HG03280 (cell line): ENCODE measurements around the gene LTB4R2.
A peak's percentile ranks its signal among the peaks of the same experiment; 100 is the strongest.

Source experiments
- ATAC-seq: cut with Tn5 transposase; IDR thresholded peaks from one replicate; pipeline ENCODE4 v1.9.1; 2021; ENCODE audit warnings: mild to moderate bottlenecking, moderate library complexity; ENCODE audit not compliant: unreplicated experiment

The LTB4R2 gene

DNA sequence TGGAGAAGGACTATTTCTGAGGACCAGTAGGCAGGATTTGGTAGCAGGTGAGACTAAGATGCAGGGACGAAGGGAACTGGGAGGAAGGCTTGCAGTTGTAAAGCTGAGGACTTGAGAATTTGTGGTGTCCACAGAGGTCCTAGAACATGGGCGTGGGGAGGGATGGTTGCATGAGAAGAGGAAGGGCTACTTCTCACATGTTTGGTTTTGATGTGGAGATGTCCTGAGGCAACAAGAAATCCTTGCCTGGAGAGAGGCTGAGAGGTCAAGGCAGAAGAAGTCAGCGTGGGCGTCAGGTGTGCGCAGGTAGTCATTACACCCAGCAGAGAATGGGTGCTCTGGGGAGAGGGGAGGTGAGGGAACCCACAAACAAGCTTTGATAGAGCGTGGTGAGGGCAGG, 32.9 kb upstream of the LTB4R2 start:
- no peak for ATAC-seq

DNA sequence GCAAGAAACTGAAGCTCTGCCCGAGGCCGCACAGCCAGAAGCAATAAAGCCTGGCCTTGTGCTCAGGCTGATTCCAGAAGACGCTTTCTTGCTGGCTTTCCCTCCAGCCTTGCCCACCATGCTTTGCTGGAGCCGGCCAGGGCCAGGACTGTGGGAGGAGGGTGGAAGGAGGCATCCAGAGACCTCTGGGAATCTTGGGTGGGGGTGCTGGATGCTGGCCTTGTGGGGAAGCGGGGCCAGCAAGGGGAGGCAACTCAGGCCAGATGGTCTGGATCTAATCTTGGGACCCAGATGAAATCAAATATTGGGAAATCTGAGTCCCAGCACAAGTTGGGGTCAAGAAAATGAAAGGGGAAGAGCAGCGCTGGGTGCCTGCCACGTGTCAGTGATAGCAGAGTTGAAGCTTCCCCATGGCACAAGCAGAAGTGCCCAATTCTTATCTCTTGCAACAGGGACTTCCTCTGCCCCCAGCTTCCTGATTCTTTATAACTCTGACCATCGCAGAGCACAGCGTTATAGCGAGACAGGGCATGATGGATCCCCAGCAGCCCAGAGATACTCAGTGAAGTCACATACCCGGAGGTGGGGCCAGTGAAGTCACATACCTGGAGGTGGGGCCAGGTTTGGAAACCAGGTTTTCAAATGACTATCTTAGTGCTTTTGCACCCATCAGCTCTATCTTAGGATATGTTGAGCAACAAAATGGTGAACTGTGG, 32.2 kb upstream of the LTB4R2 start:
- ATAC-seq = no peak

DNA sequence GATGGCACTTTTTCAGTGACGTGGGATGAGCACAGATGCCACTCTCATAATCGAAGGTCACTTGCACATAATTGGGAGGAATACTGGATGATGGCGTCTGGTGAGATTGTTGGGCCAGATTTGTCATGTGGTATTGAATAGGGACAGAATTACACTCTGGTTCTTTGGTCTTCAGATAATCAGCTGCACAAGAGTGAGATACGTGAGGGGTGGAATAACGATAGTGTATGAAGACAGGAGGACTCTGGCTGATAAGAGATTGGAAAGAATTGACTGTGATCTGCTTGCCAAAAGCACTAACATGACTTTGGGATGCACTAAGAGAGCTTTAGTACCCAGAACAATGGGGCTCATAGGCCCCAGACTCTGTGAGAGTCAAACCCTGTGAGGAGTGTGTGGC, 31.5 kb upstream of the LTB4R2 start:
- no peak for ATAC-seq

DNA sequence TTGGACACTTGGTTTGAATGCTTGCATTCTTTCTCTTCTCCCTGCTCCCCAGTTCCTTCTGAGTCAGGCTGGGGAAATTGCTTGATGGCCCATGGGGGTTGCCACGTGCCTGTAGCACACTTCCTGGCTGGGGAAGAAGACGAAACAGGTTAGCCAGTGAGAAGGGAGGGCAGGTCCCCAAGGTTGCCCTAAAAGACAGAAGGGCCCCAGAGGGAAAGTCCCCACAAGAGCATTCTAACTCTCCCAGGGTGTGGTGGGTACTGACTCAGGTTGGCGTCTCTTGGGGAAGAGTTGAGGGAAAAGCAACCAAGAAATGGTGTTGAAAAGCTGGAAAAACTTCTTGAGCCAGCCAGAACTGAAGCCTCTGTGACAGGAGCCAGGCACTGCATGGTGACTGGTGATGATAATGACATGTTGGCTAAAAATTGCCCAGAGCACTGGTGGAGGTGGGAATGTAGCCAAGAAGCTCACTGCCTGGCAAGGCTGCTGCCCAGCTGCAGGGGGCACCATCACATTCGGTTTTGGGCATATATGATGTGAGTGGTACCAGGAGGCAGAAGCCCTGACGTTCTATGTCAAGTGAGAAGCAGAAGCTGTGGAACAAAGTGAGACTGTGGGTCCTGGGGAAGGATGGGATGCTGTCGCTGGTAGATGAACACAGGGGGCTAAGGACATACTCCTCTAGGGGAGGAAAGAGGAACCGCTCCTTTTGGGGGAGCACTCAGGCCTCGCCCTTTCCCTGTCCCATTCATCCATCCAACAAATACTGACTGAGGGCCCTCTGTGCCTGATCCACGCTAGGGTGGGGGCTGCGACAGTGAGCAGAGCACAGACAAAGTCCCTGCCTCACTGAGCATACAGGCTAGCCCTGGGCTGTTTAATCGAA, 30.4 kb upstream of the LTB4R2 start:
- no peak for ATAC-seq

DNA sequence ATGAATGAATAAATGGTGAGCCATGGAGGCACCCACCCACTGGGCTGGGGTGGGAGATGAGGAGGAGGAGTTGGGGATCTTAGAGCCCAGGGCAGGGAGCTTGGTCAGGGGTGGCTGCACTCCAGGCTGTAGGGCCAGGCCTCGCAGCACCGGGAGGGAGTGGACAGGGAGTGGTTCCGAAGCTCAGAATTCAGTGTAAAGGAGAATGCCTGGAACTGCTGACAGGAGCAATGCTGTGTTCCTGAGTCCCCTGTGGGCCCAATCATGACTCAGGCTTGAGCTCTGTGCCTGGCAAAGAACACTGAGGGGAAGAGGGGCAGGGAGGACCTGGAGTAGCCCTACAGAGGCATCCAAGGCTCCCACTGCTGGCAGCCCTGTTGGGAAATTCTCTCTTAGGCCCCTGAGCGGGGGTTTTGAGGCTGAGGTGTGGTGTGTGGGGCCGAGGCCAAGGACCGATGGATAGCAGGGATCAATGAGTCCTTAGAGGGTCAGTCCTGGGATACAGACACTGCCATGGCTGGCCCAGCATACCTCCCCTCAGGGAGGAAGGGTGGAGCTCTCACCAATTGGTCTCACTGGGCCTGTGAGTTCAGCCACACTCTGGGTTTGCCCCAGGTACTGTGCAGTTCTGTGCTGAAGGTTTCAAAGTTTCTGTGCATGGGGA, 29.0 kb upstream of the LTB4R2 start:
- no peak for ATAC-seq

DNA sequence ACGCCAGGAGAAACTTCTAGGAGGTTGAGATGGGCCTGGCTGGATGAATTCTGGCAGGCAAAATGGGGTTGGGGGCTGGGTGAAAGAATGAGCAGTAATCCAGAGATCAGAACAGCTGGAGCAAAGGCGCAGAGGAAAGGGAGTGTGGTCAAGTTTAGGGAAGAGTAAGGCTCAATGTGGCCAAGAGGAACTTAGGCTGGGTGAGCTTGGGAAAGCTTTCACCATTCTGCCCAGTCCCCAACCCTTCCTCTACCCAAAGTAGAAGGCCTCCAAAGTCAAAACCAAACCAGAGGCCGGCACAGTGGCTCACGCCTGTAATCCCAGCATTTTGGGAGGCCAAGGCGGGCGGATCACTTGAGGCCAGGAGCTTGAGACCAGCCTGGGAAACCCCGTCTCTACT, 28.3 kb upstream of the LTB4R2 start:
- ATAC-seq = no peak

DNA sequence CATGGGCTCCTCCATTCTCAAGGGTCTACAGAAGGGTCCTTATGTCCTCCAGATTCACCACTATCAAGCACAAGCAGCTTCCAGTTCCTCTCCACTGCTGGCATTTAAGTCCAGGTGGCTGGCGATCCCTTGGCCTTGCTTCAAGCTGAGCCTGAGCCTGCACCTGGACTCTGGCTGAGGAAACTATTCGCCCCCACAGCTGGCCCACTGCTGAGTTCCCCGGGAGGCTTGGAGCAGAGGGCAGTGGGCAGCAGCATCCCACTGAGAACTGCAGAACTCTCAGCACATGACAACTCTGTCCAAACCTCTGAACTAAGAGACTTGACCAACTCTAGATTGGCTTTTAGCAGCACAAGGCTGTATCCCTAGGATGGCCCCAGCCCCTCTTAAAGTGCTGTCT, 27.2 kb upstream of the LTB4R2 start:
- no peak for ATAC-seq

DNA sequence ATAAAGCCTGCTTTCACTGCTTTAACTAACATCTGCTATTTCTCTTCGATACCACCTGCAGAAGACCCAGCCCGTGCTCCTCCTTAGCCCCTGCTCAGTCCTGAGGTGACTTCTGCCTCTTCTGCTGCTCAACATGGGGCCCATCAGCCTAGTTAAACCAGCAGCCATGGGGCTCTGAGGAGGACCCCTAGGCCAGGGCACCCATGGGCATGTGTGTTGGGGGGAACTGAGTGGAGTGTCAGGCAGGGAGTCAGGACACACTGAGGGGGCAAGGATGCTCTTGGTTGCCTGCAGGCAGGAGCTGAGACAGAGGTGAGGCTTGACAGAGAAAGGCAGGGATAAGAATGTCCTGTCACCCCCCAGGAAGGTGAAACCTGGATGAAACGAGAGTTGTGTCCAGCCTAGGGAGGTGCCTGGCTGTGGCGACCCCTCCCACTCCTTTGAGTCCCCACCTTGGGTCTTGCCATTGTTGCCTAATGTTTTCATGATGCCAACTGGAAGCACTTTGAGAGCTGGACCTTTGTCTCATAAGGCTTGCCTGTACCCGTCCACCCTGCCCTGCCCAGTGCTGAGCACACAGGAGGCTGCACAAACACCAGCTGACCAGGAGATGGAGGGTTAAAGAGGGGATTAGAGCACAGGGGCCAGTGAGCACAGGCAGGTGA, 26.0 kb upstream of the LTB4R2 start:
- ATAC-seq = no peak

DNA sequence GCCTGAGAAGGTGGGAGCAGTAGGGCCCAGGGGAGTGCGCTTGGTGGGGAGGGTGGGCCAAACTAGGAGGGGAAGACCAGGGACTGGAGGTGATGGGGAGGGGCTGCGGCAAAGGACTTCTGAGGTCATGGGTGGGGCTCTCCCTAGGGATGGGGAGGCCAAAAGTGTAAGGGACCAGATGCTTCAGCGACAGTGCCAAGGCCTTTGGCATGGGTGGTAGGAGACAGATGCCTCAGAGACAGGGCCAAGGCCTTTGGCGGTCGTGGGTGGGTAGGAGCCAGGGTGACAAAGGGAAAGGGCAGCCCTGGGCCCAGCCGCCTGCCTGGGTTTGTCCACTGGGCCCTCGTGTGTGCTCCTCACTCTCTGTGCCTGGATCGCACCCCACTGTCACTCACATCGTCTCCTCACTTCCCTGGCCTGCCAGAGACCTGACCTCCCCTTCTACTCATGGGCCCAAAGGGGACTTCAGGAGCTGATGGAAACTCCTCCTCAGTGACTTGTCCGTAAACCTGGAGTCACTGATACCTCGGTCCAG, 25.4 kb upstream of the LTB4R2 start:
- ATAC-seq = no peak

DNA sequence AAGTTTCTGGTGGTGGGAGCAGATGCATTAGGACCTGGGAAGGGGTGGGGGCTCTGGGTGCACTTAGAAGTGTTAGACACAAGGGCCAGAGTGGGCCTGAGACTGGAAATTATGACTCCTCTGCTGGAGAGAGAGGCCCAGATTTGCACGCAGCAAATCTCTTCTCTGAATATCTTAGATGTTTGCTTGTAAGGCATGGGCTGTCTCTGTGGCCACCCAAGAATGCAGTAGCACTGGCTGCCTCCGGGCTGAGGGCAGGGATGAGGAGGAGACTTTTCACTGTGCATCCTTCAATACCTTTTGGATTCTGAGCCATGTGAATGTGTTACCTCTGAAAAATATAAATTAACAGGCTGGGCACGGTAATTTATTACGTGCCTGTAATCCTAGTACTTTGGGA, 24.6 kb upstream of the LTB4R2 start:
- no peak for ATAC-seq

DNA sequence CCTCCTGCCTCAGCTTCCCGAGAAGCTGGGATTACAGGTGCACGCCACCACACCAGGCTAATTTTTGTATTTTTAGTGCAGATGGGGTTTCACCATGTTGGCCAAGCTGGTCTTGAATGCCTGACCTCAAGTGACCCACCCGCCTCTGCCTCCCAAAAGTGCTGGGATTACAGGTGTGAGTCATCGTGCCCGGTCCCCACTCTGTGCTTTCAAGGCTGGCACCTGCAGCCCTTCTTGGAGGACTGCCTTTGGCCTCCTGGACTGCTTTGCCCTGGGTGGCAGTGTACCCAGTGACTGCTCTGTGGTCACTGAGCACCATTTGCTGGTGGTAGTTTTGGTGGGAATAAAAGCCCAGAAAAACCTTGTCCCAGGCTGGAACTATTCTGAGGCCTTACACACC, 22.9 kb upstream of the LTB4R2 start:
- ATAC-seq = no peak

DNA sequence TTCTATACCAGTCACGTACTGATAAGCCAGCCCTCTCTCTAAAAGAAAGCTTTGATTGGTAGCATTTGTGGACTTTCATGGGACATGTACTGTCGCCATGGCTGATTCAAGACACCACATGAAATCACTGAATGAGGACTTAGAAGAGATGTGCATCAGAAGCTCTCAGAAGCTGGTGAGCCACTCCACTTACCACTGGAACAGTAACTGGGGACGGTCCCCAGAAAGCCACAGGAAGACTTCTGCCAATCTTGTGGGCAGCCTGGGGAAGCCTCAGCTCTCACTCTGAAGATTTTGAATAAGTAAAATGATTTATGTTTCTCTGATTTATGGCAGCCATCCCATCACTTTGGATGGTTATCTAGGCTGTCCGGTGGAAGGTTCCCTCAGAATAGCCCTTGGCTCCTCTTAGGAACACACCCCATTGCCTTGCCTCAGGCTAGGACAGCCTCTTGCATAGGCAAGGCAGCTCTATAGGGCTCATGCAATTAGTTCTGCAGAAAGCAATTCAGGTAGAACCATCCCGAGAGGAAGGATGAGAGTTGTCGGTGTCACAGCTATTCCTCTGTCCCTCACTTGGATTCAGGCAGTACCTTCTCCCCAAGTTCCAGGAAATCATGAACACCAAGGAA, 20.2 kb upstream of the LTB4R2 start:
- no peak for ATAC-seq

DNA sequence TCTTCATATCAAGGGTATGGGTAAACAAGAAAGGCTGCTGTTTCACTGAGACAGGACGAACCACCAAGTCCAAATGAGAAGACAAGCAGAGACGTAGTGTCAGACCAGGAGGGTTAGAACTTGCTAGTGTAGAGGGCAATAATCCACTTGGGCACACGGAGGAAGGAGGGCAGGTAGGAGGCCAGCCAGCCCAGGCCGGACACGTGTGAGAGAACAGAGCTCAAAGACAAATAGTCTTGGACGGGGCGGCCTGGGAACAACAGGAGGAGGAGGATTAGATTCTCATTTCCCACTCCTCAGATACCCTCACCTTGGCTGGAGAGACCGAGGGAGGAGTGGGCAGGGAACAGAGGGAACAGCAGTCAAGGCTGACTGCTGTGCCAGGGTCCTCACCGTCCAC, 19.2 kb upstream of the LTB4R2 start:
- ATAC-seq = no peak

DNA sequence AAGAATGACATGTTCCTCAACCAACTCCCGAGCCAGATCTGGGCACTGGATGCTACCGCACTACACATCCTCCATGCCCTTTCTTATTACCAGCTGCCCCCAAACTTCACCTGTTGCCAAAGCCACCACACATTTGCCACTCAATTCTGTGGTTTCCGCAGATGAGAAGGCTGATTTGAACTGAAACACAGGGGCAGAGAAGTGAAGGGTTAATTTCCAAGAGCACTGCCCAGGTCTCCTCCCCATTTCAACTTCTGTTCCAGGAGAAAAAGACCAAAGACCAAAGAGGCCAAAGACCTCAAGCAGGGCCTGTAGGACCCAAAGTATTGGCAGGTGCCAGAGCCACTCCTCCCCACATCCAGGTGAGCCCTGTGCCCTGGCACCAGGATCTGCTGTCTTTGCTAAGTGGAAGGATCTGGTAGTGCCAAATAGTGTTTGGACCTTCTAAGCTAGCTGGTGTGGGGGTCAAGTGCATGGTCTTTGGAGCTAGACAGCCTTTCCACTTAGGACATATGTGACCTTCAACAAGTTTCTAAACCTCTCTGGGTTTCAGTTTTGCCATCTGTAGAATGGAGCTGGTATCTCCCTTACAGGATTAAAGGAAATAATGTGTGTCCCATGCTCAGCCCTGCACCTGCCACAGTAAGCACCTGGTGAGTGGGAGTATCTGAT, 18.4 kb upstream of the LTB4R2 start:
- ATAC-seq = no peak

DNA sequence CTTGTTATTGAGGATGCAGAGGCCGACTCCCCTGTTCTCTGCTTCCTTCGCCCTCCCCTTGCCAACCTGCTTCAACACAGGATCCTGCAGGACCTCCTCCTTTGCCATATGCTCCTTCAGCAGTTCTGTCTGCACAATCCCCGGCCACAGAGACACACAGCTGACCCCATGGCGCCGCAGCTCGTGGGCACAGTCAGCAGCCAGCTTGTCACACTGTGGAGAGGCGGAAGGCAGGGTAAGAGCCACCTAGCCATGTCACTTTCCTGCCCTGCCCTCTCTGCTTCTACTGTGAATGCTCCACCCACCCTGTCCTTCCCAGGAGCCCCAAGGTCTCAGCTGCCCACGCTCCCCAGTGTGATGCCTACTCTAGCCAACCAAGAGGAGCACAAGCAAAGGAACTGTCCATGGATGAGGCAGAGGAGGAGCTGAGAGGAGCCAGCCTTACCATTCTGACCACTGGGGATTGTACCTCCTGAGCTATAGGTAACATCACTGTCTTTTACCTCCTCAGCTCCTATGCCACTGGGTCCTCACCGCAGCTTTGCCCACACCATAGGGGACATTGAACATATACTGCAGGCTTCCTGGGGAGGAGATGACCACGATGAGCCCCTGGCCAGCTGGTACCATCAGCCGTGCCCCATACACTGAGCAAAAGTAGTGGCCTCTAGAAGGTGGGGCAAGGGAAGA, 17.7 kb upstream of the LTB4R2 start:
- ATAC-seq = no peak

DNA sequence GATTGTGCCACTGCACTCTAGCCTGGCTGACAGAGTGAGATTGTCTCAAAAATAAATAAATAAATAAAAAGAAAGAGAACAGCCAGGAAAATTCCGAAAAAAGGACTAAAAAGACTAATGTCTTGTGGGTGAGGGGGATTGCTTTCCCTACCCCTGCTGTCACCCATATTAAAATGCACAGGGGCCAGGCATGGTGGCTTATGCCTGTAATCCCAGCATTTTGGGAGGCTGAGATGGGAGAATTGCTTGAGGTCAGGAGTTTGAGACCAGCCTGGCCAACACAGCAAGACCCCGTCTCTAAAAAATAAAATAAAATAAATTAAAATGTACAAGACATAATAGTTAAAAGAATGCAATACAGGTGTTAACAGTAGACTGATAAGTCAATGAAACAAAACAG, 16.4 kb upstream of the LTB4R2 start:
- ATAC-seq = no peak

DNA sequence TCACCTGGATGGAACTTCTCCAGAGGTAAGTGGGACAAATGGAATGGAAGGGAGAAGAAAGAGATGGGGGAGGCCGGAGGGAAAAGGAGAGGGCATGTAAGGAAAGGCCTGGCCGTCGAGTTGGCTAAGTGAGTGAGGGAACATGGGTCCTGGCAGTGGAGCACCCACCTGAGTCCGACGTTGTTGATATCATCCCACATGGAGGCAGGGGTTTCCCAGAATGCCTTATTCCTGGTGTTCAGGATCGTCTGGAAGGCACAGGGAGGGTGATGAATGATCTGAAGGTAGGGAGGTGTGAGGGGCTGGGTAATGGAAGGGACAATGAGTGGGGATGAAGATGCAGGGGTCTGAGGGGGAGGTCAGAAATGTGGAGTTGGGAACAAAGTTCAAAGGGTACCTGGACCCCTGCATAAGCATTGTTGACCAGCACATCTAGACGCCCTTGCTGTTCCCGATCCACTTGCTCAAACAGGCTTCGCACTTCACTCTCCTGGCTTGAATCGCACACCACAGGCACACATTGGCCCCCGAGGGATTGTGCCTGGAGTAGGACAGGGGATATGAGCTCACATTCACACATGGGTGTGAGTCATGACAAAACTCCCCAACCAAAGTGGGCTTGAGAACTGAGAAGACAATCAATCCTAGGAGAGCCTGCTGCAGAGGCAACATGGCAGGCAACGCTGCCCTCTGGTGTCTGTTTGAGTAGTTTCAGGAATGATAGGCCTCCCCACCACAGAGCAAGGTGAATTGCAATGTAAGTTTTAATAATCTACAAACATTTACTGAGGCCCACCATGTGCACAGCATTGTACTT, 13.4 kb upstream of the LTB4R2 start:
- peak; percentile 46 for ATAC-seq

DNA sequence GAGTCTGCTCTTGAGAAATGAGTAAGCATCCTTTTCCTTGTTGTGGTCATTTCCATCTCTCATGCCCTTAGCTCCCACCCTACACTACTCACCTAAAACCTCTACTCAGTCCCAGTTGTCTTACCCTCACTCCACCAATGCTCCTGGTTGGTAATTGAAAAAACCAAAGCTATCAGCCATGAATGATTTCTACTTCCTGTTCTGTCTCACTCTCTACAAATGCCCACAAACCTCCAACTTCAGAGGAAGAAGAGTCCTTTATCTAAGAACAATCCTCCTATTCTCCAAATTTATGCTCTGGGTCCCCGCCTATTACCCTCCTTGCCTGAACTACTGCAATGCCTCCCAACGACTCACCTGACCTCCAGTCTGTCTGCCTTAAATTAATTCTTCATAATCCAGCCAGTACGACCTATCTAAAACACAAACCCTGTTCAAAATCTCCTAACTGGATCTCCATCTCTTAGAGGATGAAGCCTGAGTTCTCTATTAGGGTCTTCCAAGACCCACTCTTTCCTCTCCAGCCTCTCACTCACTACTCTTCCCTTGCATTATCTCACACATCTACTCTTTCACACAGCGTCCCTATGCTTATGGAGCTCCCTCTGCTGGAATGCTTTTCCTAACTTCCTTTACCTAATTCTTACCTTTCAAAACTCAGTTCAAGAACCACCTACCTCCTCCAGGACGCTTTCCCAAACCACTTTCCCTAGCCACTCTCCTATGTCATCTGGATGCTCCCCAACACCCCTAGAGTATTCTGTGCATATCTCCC, 12.6 kb upstream of the LTB4R2 start:
- no peak for ATAC-seq
